Keratinocyte (primary cell): Measurements from ENCODE around the gene TSC22D2. TPM values are rescaled to one million over a fixed set of nuclear protein-coding genes. Genes with fewer than 3 reads are reported as not detected.

ENCODE experiments used
- DNase-seq: peaks from one replicate; pipeline ENCODE4 v3.0.0-alpha.2; 2011; ENCODE audit warnings: low read depth, missing footprints, low spot score
- FAIRE-seq: peaks from 2 replicates; lab custom pipeline; 2011; peaks lifted over from hg19 to GRCh38; lab: Jason Lieb, UNC
- H2AFZ ChIP-seq: 2 replicates; pipeline ENCODE4 v1.6.0; 2012; ENCODE audit warnings: low read length, control low read depth, inconsistent platforms; ENCODE audit not compliant: control insufficient read depth
- H3K27ac ChIP-seq: 2 replicates; pipeline ENCODE4 v1.5.1; 2011; ENCODE audit warnings: low read length; ENCODE audit not compliant: control insufficient read depth, insufficient read depth
- H3K27me3 ChIP-seq: 3 replicates; pipeline ENCODE4 v1.6.0; 2011; ENCODE audit warnings: low read length; ENCODE audit not compliant: control insufficient read depth, insufficient read depth; ENCODE audit errors: extremely low read depth
- H3K36me3 ChIP-seq, 2 experiments: 2 replicates in 1 of 2; 3 replicates in 1 of 2; pipeline ENCODE4 v1.5.1; 2011; ENCODE audit warnings: low read length in 2 of 2, mild to moderate bottlenecking in 1 of 2; ENCODE audit not compliant: control insufficient read depth in 2 of 2, insufficient read depth in 2 of 2; ENCODE audit errors: extremely low read depth in 1 of 2
- H3K4me1 ChIP-seq: 3 replicates; pipeline ENCODE4 v1.5.1; 2011; ENCODE audit warnings: low read length; ENCODE audit not compliant: control insufficient read depth, insufficient read depth; ENCODE audit errors: extremely low read depth
- H3K4me2 ChIP-seq: 3 replicates; pipeline ENCODE4 v1.6.0; 2011; ENCODE audit warnings: low read depth, low read length; ENCODE audit not compliant: control insufficient read depth, insufficient read depth; ENCODE audit errors: extremely low read depth
- H3K4me3 ChIP-seq, 3 experiments: fragments of 200-600 bp in 1 of 3; sonication (generic) in 1 of 3; 2 replicates in 2 of 3; 3 replicates in 1 of 3; pipeline ENCODE4 v1.5.1; 2011 to 2016; ENCODE audit warnings: low read length in 3 of 3, mild to moderate bottlenecking in 3 of 3, control low read depth in 2 of 3, inconsistent platforms in 1 of 3, low read depth in 1 of 3, mixed read lengths in 1 of 3, mixed run types in 1 of 3, moderate library complexity in 1 of 3; ENCODE audit not compliant: control insufficient read depth in 2 of 3, insufficient read depth in 2 of 3; ENCODE audit errors: extremely low read depth in 1 of 3
- H3K79me2 ChIP-seq: 2 replicates; pipeline ENCODE4 v1.6.0; 2012; ENCODE audit warnings: low read length; ENCODE audit not compliant: control insufficient read depth, insufficient read depth
- H3K9ac ChIP-seq: 3 replicates; pipeline ENCODE4 v1.6.0; 2011; ENCODE audit warnings: low read length; ENCODE audit not compliant: control insufficient read depth, insufficient read depth; ENCODE audit errors: extremely low read depth
- H3K9me1 ChIP-seq: 3 replicates; pipeline ENCODE4 v1.6.0; 2011; ENCODE audit warnings: low read length; ENCODE audit not compliant: control insufficient read depth, insufficient read depth; ENCODE audit errors: extremely low read depth
- H3K9me3 ChIP-seq: 2 replicates; pipeline ENCODE4 v1.5.1; 2012; ENCODE audit warnings: low read depth, low read length; ENCODE audit not compliant: control insufficient read depth
- H4K20me1 ChIP-seq: 3 replicates; pipeline ENCODE4 v1.6.0; 2011; ENCODE audit warnings: low read length; ENCODE audit not compliant: control insufficient read depth, insufficient read depth; ENCODE audit errors: extremely low read depth
- CTCF ChIP-seq, 3 experiments: IDR thresholded peaks in 1 of 3; conservative IDR thresholded peaks in 1 of 3; optimal IDR thresholded peaks in 1 of 3; 2 replicates in 2 of 3; 3 replicates in 1 of 3; pipeline versions ENCODE3 to v1.5.1; 2011; ENCODE audit warnings: low read length in 3 of 3, mild to moderate bottlenecking in 3 of 3, moderate library complexity in 2 of 3, control low read depth in 1 of 3, inconsistent platforms in 1 of 3; ENCODE audit not compliant: insufficient read depth in 2 of 3; ENCODE audit errors: extremely low read depth in 1 of 3
- EZH2 ChIP-seq: IDR thresholded peaks from one replicate; pipeline ENCODE4 v1.6.1; 2012; ENCODE audit warnings: inconsistent platforms, mild to moderate bottlenecking, low read length, moderate library complexity
- dilution Hi-C: fragments of 300-500 bp; cut with MboI; formaldehyde crosslinking; loops from one replicate; pipeline ENCODE4 v1.7.0; 2020; ENCODE audit warnings: low sequenced_read_pairs; ENCODE audit not compliant: extremely low pct_ligation_motif_present
- polyA plus RNA-seq, 5 experiments: library from polyadenylated mRNA; depleted of rRNA in 3 of 5; stranded (reverse) in 3 of 5; stranded (forward) in 1 of 5; unstranded in 1 of 5; fragments of >200 nt; gene quantifications; 1 replicate in 1 of 5; 2 replicates in 3 of 5; 3 replicates in 1 of 5; pipeline versions ENCODE4 v1.2.1 to v1.2.3, GENCODE V29; 2011 to 2012; ENCODE audit warnings: missing spikeins in 2 of 5, low read depth in 1 of 5, low replicate concordance in 1 of 5

TSC22D2 gene
- polyA plus RNA-seq, 1 donor (not counting 4 experiments of a cell fraction or from before 2014, with no cell fraction given): 22.3 TPM

- H3K36me3 ChIP-seq: peaks cover 5 to 32% of the 10 kb centered on the region in 2 experiments
- H3K79me2 ChIP-seq: peaks cover 100% of the 10 kb centered on the region
- no peaks in the 10 kb centered on the region for H3K9me1 ChIP-seq
- FAIRE-seq: no peak
- no peak for DNase-seq
- peak overlapping the region; percentile 82 for H3K4me2 ChIP-seq
- H4K20me1 ChIP-seq: peaks cover 32% of the 10 kb centered on the region
- H3K9ac ChIP-seq: peak overlapping the region; percentile 4
- dilution Hi-C loops: loop anchor here (25.0 kb wide), 1 partner anchor 178 kb away; no protein-coding TSS in a partner anchor
- H2AFZ ChIP-seq: no peak overlapping the region
- H3K4me3 ChIP-seq: peak overlapping the region; percentile 99 to 100 (median 99)
- TF ChIP-seq EZH2: no peak
- TF ChIP-seq CTCF (optimal IDR thresholded peaks at IDR 0.05 in 1 of 3, IDR thresholded peaks at IDR 0.05 in 1 of 3, conservative IDR thresholded peaks at IDR 0.05 in 1 of 3; ENCODE audit: extremely low read depth in 1 of 3, insufficient read depth in 2 of 3, low read length in 3 of 3): no peak
- peak overlapping the region; percentile 15 for H3K27ac ChIP-seq
- H3K27me3 ChIP-seq: no peaks in the 10 kb centered on the region
- no peaks in the 10 kb centered on the region for H3K9me3 ChIP-seq
- peaks cover 47% of the 10 kb centered on the region for H3K4me1 ChIP-seq
These were observed 6.9 kb downstream of the TSC22D2 start for GRCh38 chr3:150414959-150415358.

DNA sequence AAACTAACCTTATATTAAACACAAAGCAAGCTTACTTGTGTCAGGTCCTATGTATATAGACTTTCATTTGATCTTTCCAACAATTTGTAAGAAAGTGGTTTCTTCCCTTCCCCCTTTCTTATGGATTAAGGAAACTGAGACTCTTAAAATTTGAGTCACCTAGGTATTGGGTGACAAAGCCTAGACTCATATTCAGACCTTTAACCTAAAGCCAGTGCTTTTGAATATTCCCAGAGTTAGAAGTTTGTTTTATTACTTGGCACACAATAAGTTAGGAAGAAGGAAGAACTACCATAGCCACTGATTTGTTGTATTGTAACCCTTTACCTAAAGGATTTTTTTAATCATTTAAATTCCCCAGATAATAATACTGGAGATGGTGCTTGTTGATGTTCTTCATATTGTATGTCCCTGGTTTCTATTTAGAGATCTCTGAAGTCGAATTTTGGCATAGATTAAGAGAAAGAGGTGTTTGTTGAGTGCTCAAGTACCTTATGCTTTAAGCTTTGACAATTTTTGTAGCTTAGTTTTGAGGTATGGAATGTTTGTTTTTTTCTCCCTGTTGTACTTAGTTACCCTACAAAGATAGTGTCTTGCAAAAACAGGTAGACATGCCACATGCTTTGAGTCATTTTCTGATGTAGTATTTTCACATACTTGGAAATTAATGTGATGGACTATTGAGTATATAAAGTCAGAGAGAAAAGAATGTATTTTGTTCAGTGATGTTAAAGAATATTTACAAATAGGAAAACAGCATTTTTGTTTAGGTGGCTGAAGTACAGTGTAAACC is 11.2 kb downstream of the TSC22D2 start:
- peaks cover 20% of the 10 kb centered on the region for H4K20me1 ChIP-seq
- peak overlapping the region; percentile 57 for H3K4me2 ChIP-seq
- H3K4me3 ChIP-seq: no peak overlapping the region
- peak; percentile 59 for FAIRE-seq
- peaks cover 98% of the 10 kb centered on the region for H3K79me2 ChIP-seq
- dilution Hi-C loops: loop anchor here (25.0 kb wide), 1 partner anchor 182 kb away; no protein-coding TSS in a partner anchor
- no peak for TF ChIP-seq CTCF (optimal IDR thresholded peaks at IDR 0.05 in 1 of 3, IDR thresholded peaks at IDR 0.05 in 1 of 3, conservative IDR thresholded peaks at IDR 0.05 in 1 of 3; ENCODE audit: extremely low read depth in 1 of 3, insufficient read depth in 2 of 3, low read length in 3 of 3)
- TF ChIP-seq EZH2: no peak
- H3K9ac ChIP-seq: peak overlapping the region; percentile 25
- no peak for DNase-seq
- H3K27ac ChIP-seq: peak overlapping the region; percentile 65
- H3K36me3 ChIP-seq: peaks cover 3 to 19% of the 10 kb centered on the region in 2 experiments
- H3K9me1 ChIP-seq: no peaks in the 10 kb centered on the region
- H2AFZ ChIP-seq: no peak overlapping the region
- H3K27me3 ChIP-seq: no peaks in the 10 kb centered on the region
- H3K4me1 ChIP-seq: peaks cover 58% of the 10 kb centered on the region
- no peaks in the 10 kb centered on the region for H3K9me3 ChIP-seq
